GM19099 (cell line): ENCODE measurements around the gene PAX7.

Experiments
- POLR2A ChIP-seq: IDR thresholded peaks from 3 replicates; pipeline ENCODE4 v1.6.1; 2011; ENCODE audit warnings: low read depth; ENCODE audit not compliant: insufficient read length; ENCODE audit errors: extremely low read depth

The PAX7 gene

DNA sequence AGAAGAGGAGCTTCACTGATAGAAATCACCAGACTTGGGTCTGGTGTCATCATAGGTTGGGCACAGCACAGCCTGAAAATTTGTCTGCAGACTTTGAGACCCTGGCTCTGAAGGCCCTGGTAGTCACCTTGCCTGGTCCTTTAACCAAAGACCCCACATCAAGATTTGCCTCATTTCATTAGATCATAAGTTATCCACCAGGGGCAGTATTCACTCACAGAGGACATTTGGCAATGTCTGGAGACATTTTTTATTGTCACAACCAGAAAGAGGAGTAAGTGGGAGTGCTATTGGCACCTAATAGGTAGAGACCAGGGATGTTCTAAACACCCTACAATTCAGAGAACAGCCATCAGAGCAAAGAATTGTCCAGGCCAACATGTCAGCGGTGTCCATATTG is 22.1 kb upstream of the PAX7 start:
- no peak for TF ChIP-seq POLR2A

DNA sequence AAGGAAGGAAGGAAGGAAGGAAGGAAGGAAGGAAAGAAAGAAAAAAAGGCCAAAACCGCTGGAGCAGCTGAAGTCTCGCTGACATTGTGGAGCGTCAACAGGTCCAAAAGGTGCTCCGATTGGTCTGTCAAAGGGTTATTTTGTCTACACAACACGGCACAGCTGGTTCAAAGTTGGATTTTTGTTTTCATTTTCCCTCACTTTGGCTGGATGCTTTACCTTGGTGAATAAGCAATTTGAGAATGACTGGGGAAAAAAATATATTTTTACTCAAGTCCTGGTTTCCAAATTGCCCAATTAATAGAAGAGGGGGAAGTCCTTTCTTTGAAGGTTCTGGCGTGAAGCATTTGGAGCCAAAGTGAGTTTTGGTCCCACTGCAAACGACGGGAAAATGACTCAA is 19.3 kb upstream of the PAX7 start:
- TF ChIP-seq POLR2A = no peak

DNA sequence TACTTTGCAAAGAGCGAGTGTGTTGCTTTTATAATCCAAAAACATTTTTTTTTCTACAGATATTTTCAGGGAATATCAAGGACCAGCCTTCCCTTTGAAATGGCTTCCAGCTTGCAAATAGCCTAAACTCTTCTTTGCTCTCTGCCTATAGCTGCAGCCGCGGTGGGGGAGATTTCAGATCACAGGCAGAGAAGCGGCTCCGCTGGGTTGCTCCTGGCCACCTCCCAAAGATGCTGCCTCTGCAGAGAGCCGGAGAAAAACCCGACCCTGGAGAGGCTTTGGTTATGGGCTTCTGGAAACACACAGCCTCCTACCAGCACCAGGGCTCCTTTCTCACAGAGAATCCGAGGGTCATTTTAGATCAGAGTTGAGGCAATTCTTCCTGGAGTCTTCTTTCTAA is 18.6 kb upstream of the PAX7 start:
- TF ChIP-seq POLR2A = no peak

DNA sequence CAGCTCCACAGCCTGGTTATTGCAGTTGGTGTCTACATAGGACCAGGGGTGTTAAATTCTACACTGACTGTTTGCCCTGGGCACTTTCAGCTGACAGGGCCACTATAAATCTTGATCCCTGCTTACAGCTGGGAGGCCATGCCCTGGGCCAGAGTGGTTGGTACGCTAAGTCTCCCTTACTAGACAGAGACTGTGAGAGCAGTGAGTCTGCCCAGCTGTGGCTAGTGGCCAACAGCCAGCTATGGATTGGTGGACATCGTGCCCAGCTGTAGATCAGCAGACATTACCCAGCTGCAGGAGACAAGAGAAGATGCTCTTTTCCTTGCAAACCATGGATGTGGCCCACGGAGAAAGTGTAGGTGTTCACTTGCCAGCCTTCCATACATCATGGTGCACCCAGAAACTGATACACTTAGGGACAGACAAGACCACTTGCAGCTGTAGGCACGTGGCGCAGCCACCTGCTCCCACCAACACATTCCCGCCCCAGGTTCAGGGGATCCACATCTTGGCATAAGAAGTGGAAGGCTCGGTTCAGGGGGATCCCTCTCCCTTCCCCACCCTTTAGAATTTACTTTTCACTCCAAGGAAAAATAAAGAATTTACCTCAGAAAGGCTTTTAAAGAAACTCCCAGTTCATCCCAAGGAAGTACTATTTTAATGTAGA is 16.4 kb upstream of the PAX7 start:
- TF ChIP-seq POLR2A = no peak

DNA sequence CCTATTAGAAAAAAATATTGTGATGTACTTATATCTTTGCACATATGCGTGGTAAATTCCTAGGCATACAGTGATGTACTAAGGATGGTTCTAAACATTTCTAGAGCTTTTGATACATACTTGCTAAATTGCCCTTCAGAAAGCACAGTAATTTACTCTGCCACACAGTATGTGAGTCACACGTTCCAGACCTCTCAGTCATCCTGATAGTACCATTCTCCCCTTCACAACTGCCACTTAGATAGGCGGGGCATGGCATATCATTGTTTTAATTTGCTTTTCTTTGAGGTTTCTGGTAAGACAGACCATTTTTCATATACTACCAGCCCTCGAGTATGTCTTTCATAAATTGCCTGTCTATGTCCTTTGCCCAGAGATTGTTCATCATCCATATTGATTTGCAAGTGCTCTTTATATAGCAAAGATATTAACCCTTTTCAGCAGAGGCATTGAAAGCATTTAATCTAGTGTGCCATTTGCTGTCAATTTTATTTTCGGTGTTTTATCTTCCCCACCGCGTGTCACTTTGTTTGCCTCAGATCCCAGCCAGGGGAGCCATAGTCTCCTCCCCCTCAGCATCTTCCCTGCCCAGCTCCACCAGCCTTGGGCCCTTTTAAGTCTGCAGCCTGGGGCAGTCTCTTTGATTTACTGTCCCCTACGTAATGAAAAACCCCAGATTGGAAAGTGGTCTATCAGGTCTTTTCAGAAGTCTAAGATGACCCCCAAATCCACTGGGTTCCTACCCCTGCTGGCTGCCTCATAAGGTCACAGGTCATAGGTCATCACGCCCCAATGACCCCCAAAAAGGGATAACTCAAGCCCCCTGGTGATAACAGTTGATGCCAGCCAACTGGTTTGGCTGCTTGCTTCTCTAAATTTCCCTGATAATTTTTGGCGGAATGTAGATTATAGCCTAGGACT is 11.8 kb upstream of the PAX7 start:
- no peak for TF ChIP-seq POLR2A

DNA sequence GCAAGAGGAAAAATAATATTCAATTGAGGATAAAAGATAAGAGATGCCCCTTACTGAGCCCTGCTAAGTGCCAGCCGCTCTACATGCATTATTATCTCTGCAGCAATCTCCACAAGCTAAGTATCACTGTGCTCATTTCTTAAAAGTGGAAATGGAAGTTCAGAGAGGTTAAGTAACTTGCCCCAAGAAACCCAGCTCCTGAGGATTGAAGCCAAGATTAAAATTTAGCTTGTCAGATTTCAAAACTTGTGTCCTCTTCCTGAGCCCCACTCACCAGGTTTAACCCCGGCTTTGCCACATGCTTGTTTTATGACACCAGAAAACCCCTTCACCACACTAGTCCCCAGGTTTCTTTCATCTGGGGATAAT is 11.2 kb upstream of the PAX7 start:
- no peak for TF ChIP-seq POLR2A

DNA sequence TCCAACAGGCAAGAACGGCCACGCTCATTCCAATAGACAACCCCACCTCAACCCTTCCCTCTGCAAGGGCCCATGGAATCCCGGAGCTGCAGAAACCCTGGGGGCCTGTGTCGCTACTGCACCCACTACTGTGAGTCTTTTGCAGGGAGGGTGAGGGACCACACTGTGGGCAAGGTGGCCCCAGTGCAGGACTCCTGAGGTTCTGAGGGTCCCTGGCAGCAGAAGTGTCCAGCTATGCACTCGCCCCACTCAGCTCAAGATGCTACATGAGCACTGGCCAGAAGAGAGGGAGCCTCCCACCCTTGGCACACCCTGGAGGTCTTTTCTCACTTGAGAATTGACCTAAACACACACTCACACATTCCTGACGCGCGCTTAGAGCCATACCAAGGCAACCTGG is 2.1 kb upstream of the PAX7 start:
- TF ChIP-seq POLR2A = no peak

DNA sequence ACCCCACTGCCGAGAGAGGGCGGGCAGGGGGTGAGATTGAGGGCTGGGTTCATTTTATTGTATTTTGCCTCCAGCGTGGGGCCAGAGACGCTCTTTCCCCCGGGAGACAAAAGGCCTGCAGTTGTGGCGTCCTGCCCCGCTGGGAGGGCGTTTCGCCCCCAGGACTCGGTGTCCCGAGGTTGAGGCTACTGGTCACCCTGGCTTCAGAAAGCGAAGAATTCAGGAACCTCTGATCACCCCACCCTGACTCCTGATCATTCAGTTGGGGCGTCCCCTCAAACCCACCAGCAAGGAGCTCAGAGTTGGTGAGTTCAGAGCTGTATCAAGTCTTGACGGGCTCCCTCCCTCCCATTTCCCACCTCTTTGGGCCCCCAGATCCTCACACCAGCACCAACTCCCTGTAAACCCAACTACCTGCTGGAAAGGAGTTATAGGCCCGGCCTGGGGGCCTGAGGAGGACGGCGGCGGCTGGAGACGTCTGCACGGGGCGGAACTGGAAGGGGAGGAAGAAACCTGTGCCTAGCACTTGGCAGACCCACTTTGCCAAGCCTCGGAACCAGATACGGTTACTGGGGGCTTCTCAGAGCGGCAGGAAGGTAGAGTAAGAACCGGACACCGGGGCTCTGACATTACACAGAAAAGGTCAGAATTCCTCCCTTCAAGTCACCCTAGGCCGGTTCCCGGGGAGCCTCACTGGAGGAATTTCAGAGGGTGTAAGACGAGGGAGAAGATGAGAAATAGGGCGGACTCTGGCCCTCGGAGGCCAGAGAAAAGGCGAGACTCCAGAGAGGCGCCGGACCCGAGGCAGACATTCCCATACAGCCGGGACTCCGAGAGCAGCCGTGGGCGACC is 761 bp upstream of the PAX7 start:
- TF ChIP-seq POLR2A = no peak

DNA sequence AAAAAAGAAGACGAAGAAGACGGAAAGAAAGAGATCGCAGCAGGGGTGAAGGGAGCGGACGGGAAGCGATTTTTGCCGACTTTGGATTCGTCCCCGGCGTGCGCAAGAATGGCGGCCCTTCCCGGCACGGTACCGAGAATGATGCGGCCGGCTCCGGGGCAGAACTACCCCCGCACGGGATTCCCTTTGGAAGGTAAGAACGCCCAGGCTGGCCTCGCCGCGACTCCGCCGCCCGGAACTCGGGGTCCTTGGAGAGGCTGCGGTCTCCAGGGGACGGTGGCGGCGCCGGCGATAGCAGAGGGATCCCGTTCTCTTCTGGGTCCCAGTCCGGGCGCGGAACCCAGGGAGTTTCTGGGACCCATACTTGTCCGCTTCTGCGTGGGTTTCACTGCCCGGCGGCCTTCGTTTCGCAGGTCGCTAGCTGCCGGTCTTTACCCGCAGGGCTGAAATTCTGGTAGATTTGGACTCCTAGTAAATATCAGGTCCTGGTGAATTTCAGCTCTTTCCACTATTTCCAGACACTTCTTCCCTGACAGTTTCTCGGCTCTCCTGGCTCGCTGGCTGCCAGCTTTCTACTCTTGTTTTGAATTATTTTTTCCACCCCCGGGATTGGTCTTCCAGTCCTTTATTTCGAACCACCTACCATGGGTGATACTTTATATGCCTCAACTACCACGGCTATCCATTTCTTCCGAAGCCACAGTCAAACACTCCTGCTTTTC is 1.0 kb downstream of the PAX7 start:
- TF ChIP-seq POLR2A = no peak

DNA sequence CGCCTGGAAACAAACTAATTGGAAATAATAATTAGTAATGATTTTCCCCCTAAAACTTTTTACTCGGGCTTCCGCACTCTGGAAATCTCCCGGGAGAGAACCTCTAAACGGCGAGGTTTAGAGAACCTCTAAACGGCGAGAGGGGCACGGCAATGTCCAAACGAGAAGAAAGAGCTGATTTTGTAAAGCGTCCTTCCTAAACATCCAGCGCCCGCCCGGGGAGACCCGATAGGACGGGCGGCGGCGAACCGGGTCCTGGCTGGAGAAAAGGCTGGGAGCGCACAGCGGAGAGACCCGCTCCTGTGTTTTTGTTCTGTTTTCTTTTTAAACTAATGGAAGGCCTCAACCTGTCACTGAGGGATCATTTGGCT is 1.6 kb downstream of the PAX7 start:
- TF ChIP-seq POLR2A = no peak

DNA sequence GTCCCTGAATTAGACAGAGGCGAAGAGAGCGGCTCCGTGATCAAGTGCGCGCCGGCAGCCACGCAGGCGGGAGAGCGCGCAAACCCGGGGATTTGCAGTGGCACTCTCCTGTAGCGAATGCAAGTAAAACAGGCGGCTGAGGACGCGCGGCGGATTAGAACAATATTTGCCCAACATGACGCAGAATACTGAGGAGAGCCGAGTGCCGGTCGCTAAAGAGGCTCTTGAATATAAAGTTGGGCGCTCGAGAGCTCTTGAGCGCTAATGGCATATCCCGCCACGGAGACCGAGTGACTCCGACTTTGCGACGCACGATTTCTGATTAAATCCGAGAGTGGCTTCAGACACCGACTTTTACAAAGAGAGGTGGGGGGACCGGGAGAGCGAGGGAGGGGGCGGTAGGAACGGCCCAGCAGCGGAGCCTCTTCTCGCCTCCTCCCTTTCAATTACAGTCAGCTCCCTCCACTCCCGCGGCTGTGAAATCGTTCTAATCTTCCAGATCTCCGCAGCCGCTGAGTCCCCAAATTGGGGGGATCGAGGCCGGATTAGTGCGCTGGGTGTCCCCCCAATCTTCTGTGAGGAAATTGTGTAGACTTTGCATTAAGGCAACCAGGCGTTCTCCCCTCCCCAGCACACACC is 2.3 kb downstream of the PAX7 start:
- no peak for TF ChIP-seq POLR2A

DNA sequence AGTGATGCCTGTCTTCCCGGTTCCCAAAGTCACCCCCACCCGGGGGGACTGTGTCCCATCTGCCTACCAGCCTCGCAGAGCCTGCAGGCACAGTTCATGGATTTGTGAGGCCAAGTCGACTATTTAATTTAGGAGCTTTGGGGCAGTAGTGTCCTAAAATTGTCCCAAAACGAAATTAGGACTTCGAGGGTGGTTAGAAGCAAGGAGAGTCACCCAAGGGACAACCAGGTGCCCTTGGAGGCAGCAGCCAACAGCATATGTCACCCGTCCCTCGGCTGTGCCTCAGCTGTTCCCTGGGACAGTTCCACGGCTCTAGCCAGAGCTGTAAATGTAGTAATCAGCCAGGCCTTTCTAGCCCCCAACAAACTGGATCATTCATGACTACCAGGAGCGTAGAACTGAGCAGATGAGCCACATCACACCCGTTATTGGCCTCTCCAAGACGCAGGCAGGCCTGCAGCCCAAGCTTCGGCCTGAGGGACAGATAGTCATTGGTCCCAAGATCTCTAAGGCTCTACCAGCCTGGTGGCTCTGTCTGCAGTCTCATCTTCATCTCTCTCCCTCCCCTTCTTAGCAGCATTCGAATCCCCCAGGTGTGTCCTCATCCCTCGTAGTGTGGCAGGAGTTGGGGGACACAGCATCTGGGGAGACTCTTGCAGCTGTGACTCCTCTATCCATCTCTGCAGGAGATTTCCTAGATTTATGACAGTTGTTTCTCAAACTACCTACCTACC is 2.9 kb downstream of the PAX7 start:
- no peak for TF ChIP-seq POLR2A

DNA sequence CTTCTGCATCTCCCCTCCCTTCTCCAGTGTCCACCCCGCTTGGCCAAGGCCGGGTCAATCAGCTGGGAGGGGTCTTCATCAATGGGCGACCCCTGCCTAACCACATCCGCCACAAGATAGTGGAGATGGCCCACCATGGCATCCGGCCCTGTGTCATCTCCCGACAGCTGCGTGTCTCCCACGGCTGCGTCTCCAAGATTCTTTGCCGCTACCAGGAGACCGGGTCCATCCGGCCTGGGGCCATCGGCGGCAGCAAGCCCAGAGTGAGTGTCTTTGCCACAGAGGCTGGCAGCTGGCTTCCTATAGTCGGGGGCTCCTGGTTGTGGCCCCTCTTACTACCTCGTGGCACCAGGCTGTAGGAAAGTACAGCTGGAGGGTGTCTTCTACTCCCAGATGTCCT is 3.6 kb downstream of the PAX7 start:
- TF ChIP-seq POLR2A = no peak

DNA sequence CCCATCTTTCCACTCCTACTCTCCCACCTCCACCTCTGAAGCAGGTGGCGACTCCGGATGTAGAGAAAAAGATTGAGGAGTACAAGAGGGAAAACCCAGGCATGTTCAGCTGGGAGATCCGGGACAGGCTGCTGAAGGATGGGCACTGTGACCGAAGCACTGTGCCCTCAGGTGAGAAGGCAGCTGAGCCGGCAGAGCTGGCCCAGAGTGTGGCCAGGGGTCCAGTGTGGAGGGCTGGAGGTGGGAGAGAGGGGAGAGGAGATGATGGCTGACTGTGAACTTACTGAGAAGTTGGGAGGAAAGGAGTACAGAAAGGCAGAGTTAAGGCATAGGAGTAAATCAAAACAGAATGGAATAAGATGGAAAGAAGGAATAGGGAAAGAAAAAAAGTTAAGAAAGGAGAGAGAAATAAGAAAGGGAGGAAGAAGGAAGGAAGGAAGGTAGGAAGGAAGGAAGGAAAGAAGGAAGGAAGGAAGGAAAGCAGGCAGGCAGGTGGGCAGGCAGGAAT is 4.5 kb downstream of the PAX7 start:
- TF ChIP-seq POLR2A = no peak

DNA sequence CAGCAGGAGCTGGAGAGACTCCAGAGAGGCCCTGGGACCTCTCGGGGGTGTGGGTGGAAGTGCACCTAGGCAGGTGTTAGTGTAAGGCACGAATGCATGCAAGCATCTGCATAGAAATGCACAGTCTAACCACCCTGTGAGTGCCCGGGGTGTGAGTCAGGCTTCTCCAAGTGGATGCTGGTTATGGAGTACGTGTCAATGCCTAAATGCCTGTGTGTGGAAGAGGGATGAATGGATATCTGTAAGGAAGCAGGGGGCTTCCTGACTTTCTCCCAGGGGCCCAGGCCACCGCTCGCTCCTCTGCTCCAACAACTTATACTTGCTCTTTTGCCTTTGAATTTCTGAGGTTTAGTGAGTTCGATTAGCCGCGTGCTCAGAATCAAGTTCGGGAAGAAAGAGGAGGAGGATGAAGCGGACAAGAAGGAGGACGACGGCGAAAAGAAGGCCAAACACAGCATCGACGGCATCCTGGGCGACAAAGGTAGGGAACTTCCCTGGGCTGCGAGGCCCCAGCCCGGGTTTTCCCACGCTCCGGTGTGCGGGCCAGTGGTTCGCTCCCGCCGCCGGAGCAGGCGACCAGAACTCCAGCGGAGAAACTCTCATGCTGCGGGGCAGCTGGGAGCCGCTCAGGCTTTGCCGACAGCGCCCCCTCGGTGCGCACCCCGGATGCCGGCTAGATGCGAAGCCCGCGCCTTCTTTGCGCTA is 5.4 kb downstream of the PAX7 start:
- no peak for TF ChIP-seq POLR2A
